H7 (cell line): ENCODE data around the gene ARHGEF4. TPM values are rescaled to one million over a fixed set of nuclear protein-coding genes. Genes with fewer than 3 reads are reported as not detected.

Experiments
- DNase-seq: peaks from one replicate; pipeline ENCODE4 v3.0.0; 2012
- H3K27me3 ChIP-seq: 2 replicates; pipeline ENCODE4 v1.6.0; 2011; ENCODE audit warnings: mild to moderate bottlenecking, low read length; ENCODE audit not compliant: control insufficient read depth, insufficient read depth
- H3K36me3 ChIP-seq: replicated peaks from 2 replicates; pipeline ENCODE4 v1.5.1; 2011; ENCODE audit warnings: low read length; ENCODE audit not compliant: control insufficient read depth, insufficient read depth
- H3K4me3 ChIP-seq: 2 replicates; pipeline ENCODE4 v1.5.1; 2011; ENCODE audit warnings: low read depth, mild to moderate bottlenecking, control low read depth, low read length, moderate library complexity; ENCODE audit not compliant: insufficient read depth
- total RNA-seq: library from RNA; depleted of rRNA; stranded (reverse); fragments of >200 nt; shearing (Covaris generic); gene quantifications from 2 replicates; pipeline ENCODE4 v1.2.3, GENCODE V29; 2014

The ARHGEF4 gene
- total RNA-seq, 1 experiment from 2014 or later = 15.6 TPM

- DNase-seq = peak; percentile 15
- H3K36me3 ChIP-seq = no peaks in the 10 kb centered on the region
Measured at GRCh38 chr2:130808482-130809268, 28.0 kb upstream of the ARHGEF4 start.

GRCh38 chr2:130810490-130810889, 26.2 kb upstream of the ARHGEF4 start:
- peak; percentile 26 for DNase-seq
- Histone ChIP-seq H3K4me3 (no peak overlapping the region), H3K27me3 (no peaks in the 10 kb centered on the region), H3K36me3 (no peaks in the 10 kb centered on the region)

More at GRCh38 chr2:130808482-130809268, 28.0 kb upstream of the ARHGEF4 start:
- Histone ChIP-seq H3K4me3 (no peak overlapping the region), H3K27me3 (no peaks in the 10 kb centered on the region)

- H3K36me3 ChIP-seq = no peaks in the 10 kb centered on the region
- DNase-seq = peak; percentile 13
- H3K4me3 ChIP-seq = no peak overlapping the region
Measured at GRCh38 chr2:130813722-130814121, 23.0 kb upstream of the ARHGEF4 start.

GRCh38 chr2:130814931-130815680, 21.6 kb upstream of the ARHGEF4 start:
- no peaks in the 10 kb centered on the region for H3K36me3 ChIP-seq
- peak; percentile 11 for DNase-seq

More at GRCh38 chr2:130813722-130814121, 23.0 kb upstream of the ARHGEF4 start:
- H3K27me3 ChIP-seq = no peaks in the 10 kb centered on the region

GRCh38 chr2:130818809-130819208, 17.9 kb upstream of the ARHGEF4 start:
- no peak overlapping the region for H3K4me3 ChIP-seq
- no peak for DNase-seq
- no peaks in the 10 kb centered on the region for H3K36me3 ChIP-seq
- H3K27me3 ChIP-seq = no peaks in the 10 kb centered on the region

More at GRCh38 chr2:130814931-130815680, 21.6 kb upstream of the ARHGEF4 start:
- Histone ChIP-seq H3K27me3 (no peaks in the 10 kb centered on the region), H3K4me3 (no peak overlapping the region)

GRCh38 chr2:130819226-130819607, 17.5 kb upstream of the ARHGEF4 start:
- Histone ChIP-seq H3K27me3 (no peaks in the 10 kb centered on the region), H3K4me3 (no peak overlapping the region), H3K36me3 (no peaks in the 10 kb centered on the region)
- DNase-seq = no peak

- H3K36me3 ChIP-seq = no peaks in the 10 kb centered on the region
- DNase-seq = peak; percentile 86
- H3K27me3 ChIP-seq = no peaks in the 10 kb centered on the region
- no peak overlapping the region for H3K4me3 ChIP-seq
Measured at GRCh38 chr2:130819608-130820278, 17.0 kb upstream of the ARHGEF4 start.

GRCh38 chr2:130820279-130820861, 16.3 kb upstream of the ARHGEF4 start:
- Histone ChIP-seq H3K4me3 (no peak overlapping the region), H3K36me3 (no peaks in the 10 kb centered on the region), H3K27me3 (no peaks in the 10 kb centered on the region)
- peak; percentile 67 for DNase-seq

GRCh38 chr2:130821867-130822266, 14.8 kb upstream of the ARHGEF4 start:
- Histone ChIP-seq H3K36me3 (no peaks in the 10 kb centered on the region), H3K27me3 (no peaks in the 10 kb centered on the region), H3K4me3 (no peak overlapping the region)
- peak; percentile 61 for DNase-seq

- no peaks in the 10 kb centered on the region for H3K36me3 ChIP-seq
- H3K27me3 ChIP-seq = no peaks in the 10 kb centered on the region
- no peak for DNase-seq
- no peak overlapping the region for H3K4me3 ChIP-seq
Measured at GRCh38 chr2:130822766-130823165, 13.9 kb upstream of the ARHGEF4 start.

GRCh38 chr2:130823171-130823885, 13.4 kb upstream of the ARHGEF4 start:
- no peak for DNase-seq
- H3K4me3 ChIP-seq = no peak overlapping the region
- no peaks in the 10 kb centered on the region for H3K27me3 ChIP-seq

GRCh38 chr2:130823886-130824491, 12.7 kb upstream of the ARHGEF4 start:
- Histone ChIP-seq H3K27me3 (no peaks in the 10 kb centered on the region), H3K4me3 (no peak overlapping the region), H3K36me3 (no peaks in the 10 kb centered on the region)
- no peak for DNase-seq

More at GRCh38 chr2:130823171-130823885, 13.4 kb upstream of the ARHGEF4 start:
- H3K36me3 ChIP-seq = no peaks in the 10 kb centered on the region

- H3K4me3 ChIP-seq = no peak overlapping the region
- H3K36me3 ChIP-seq = no peaks in the 10 kb centered on the region
- no peaks in the 10 kb centered on the region for H3K27me3 ChIP-seq
- DNase-seq = peak; percentile 60
Measured at GRCh38 chr2:130824492-130825061, 12.1 kb upstream of the ARHGEF4 start.
